ENCODE data around the gene ABHD10.
"Not testable (repeated sequence)": the region's sequence is repeated elsewhere in the genome, so short reads cannot be mapped to it uniquely, and the experiment has no call there.

ABHD10 gene

GRCh38 chr3:112035241-112035640, 56.4 kb downstream of the ABHD10 start:
- DNase-seq: no peak

GRCh38 chr3:112037194-112037593, 58.4 kb downstream of the ABHD10 start:
- not testable (repeated sequence) for DNase-seq

- DNase-seq: no peak
These were observed 60.0 kb downstream of the ABHD10 start for GRCh38 chr3:112038863-112039262.

- DNase-seq: no peak
These were observed 62.5 kb downstream of the ABHD10 start for GRCh38 chr3:112041321-112041720.

GRCh38 chr3:112042842-112043280, 64.0 kb downstream of the ABHD10 start:
- no peak for DNase-seq

All from activated CD4-positive, alpha-beta T cell treated with anti-CD3 and anti-CD28 coated beads, Interleukin-10, Interleukin-2, amounts not matched to agents 100 ng/mL and 50 ng/mL, durations not matched to agents 16 hours and 8 hours (primary cell).